ENCODE data around the gene GPR107.

DNA sequence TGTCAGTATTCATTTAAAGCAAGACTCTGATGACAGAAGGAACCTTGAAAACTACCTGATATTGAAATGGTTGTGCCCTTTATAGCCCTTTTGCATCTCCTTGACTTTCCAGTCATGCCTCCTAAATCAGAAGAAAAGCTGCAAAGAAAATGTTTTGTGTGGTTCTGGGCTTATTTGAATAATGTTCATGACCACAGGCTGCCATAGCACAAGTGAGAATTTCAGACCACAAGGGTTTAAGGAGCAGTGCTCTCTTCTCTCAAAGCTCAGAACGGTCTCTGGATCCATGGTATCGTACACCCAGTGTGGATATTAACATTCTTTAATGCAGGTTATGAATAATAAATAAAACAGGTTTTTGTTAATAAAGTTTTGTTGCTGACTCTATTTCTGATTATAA is 54.2 kb downstream of the GPR107 start:
- TF ChIP-seq, protein P1, sequence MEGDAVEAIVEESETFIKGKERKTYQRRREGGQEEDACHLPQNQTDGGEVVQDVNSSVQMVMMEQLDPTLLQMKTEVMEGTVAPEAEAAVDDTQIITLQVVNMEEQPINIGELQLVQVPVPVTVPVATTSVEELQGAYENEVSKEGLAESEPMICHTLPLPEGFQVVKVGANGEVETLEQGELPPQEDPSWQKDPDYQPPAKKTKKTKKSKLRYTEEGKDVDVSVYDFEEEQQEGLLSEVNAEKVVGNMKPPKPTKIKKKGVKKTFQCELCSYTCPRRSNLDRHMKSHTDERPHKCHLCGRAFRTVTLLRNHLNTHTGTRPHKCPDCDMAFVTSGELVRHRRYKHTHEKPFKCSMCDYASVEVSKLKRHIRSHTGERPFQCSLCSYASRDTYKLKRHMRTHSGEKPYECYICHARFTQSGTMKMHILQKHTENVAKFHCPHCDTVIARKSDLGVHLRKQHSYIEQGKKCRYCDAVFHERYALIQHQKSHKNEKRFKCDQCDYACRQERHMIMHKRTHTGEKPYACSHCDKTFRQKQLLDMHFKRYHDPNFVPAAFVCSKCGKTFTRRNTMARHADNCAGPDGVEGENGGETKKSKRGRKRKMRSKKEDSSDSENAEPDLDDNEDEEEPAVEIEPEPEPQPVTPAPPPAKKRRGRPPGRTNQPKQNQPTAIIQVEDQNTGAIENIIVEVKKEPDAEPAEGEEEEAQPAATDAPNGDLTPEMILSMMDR (IDR thresholded peaks at IDR 0.05), result no peak
- TF ChIP-seq POLR2A (IDR thresholded peaks at IDR 0.05), result no peak

Data from right lobe of liver (tissue), 4 donors.